ENCODE data around the gene LRRC74A. TPM values are rescaled to one million over a fixed set of nuclear protein-coding genes. Genes with fewer than 3 reads are reported as not detected.

The LRRC74A gene
- total and polyA plus RNA-seq, 2 experiments from 2014 or later = not detected

- no peak for ATAC-seq
- Histone ChIP-seq H4K20me1 (replicated peaks; ENCODE audit: insufficient read depth) (no peaks in the 10 kb centered on the region), H3K9me2 (ENCODE audit: insufficient read depth) (0 out of 2 replicates have a peak, but pooled peaks cover 8% of the 10 kb centered on the region), H3K4me3 (no peak overlapping the region), H3K79me2 (replicated peaks; ENCODE audit: insufficient read depth) (no peaks in the 10 kb centered on the region), H3F3A (replicated peaks; ENCODE audit: low read depth) (no peaks in the 10 kb centered on the region), H3K4me2 (no peak overlapping the region), H3K27ac (ENCODE audit: low read depth) (no peak overlapping the region), H3K27me3 (ENCODE audit: insufficient read depth) (no peaks in the 10 kb centered on the region), H3K4me1 (ENCODE audit: insufficient read depth) (0 out of 2 replicates have a peak, but pooled peaks cover 2% of the 10 kb centered on the region), H3K36me3 (ENCODE audit: insufficient read depth) (no peaks in the 10 kb centered on the region), H2AFZ (no peak overlapping the region)
- Mint-ChIP-seq H3K4me1 (peaks cover 6% of the 10 kb centered on the region), H3K9me3 (no peaks in the 10 kb centered on the region), H3K27me3 (ENCODE audit: insufficient read depth, low read depth, poor library complexity) (peaks cover 4% of the 10 kb centered on the region), H3K36me3 (ENCODE audit: low read depth) (no peaks in the 10 kb centered on the region), H3K27ac (no peak overlapping the region), H3K4me3 (no peak overlapping the region)
- DNase-seq (ENCODE audit: low spot score) = no peak
- TF ChIP-seq EZH2 (IDR thresholded peaks at IDR 0.05; ENCODE audit: low read depth, unreplicated experiment) (no peak), ZNF114 (CRISPR knock-in tag; IDR thresholded peaks at IDR 0.05) (no peak), STAT1 (IDR thresholded peaks at IDR 0.05; ENCODE audit: unreplicated experiment) (no peak), JUNB (IDR thresholded peaks at IDR 0.05; ENCODE audit: unreplicated experiment) (no peak), CREB1 (CRISPR knock-in tag; IDR thresholded peaks at IDR 0.05; ENCODE audit: low read depth) (no peak), POLR2AphosphoS5 (IDR thresholded peaks at IDR 0.05; ENCODE audit: low read depth) (no peak), ZNF331 (CRISPR knock-in tag; IDR thresholded peaks at IDR 0.05; ENCODE audit: low read depth) (no peak), NANOG (IDR thresholded peaks at IDR 0.05; ENCODE audit: borderline replicate concordance) (no peak), ETS1 (IDR thresholded peaks at IDR 0.05) (no peak), EZH2phosphoT487 (IDR thresholded peaks at IDR 0.05; ENCODE audit: unreplicated experiment) (no peak), ZNF462 (CRISPR knock-in tag; IDR thresholded peaks at IDR 0.05) (no peak)
- TF ChIP-seq, protein P1, sequence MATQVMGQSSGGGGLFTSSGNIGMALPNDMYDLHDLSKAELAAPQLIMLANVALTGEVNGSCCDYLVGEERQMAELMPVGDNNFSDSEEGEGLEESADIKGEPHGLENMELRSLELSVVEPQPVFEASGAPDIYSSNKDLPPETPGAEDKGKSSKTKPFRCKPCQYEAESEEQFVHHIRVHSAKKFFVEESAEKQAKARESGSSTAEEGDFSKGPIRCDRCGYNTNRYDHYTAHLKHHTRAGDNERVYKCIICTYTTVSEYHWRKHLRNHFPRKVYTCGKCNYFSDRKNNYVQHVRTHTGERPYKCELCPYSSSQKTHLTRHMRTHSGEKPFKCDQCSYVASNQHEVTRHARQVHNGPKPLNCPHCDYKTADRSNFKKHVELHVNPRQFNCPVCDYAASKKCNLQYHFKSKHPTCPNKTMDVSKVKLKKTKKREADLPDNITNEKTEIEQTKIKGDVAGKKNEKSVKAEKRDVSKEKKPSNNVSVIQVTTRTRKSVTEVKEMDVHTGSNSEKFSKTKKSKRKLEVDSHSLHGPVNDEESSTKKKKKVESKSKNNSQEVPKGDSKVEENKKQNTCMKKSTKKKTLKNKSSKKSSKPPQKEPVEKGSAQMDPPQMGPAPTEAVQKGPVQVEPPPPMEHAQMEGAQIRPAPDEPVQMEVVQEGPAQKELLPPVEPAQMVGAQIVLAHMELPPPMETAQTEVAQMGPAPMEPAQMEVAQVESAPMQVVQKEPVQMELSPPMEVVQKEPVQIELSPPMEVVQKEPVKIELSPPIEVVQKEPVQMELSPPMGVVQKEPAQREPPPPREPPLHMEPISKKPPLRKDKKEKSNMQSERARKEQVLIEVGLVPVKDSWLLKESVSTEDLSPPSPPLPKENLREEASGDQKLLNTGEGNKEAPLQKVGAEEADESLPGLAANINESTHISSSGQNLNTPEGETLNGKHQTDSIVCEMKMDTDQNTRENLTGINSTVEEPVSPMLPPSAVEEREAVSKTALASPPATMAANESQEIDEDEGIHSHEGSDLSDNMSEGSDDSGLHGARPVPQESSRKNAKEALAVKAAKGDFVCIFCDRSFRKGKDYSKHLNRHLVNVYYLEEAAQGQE (IDR thresholded peaks at IDR 0.05; ENCODE audit: unreplicated experiment) = no peak
- TF ChIP-seq, protein P2, sequence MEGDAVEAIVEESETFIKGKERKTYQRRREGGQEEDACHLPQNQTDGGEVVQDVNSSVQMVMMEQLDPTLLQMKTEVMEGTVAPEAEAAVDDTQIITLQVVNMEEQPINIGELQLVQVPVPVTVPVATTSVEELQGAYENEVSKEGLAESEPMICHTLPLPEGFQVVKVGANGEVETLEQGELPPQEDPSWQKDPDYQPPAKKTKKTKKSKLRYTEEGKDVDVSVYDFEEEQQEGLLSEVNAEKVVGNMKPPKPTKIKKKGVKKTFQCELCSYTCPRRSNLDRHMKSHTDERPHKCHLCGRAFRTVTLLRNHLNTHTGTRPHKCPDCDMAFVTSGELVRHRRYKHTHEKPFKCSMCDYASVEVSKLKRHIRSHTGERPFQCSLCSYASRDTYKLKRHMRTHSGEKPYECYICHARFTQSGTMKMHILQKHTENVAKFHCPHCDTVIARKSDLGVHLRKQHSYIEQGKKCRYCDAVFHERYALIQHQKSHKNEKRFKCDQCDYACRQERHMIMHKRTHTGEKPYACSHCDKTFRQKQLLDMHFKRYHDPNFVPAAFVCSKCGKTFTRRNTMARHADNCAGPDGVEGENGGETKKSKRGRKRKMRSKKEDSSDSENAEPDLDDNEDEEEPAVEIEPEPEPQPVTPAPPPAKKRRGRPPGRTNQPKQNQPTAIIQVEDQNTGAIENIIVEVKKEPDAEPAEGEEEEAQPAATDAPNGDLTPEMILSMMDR (conservative IDR thresholded peaks at IDR 0.05; ENCODE audit: low read depth in 2 of 2) = no peak
Measured at GRCh38 chr14:76856769-76857168, 30.6 kb downstream of the LRRC74A start.
